WTC11 (cell line): ENCODE data around the gene TEX55. TPM values are rescaled to one million over a fixed set of nuclear protein-coding genes. Genes with fewer than 3 reads are reported as not detected.

Experiments used
- ATAC-seq: fragments of 200-7000 bp; cut with Tn5 transposase; 2 replicates; pipeline ENCODE4 v1.10.0; 2021; ENCODE audit warnings: mild to moderate bottlenecking, moderate library complexity
- CTCF ChIA-PET: fragments of 300-600 bp; sonication (Branson Sonifier 250); formaldehyde crosslinking; loops from one replicate; lab custom pipeline; 2021; ENCODE audit warnings: antibody characterized with exemption; lab: Charles Lee
- POLR2A ChIA-PET: fragments of 350-600 bp; sonication (Branson Sonifier 250); formaldehyde crosslinking; loops from one replicate; lab custom pipeline; 2021; ENCODE audit warnings: antibody characterized with exemption; lab: Charles Lee
- DNase-seq: peaks from one replicate; pipeline ENCODE4 v3.0.0; 2021; ENCODE audit warnings: low spot score
- H3K27ac Mint-ChIP-seq: 2 replicates; pipeline ENCODE4 v1.8.0; 2021; ENCODE audit warnings: mixed read lengths
- H3K27me3 Mint-ChIP-seq: 2 replicates; pipeline ENCODE4 v1.8.0; 2021; ENCODE audit warnings: low read depth, mild to moderate bottlenecking, moderate library complexity, mixed read lengths
- H3K36me3 Mint-ChIP-seq: 2 replicates; pipeline ENCODE4 v1.8.0; 2021; ENCODE audit warnings: mixed read lengths
- H3K4me1 Mint-ChIP-seq: 2 replicates; pipeline ENCODE4 v1.8.0; 2022; ENCODE audit warnings: mixed read lengths
- H3K4me3 Mint-ChIP-seq: 2 replicates; pipeline ENCODE4 v1.8.0; 2021; ENCODE audit warnings: mild to moderate bottlenecking, moderate library complexity, mixed read lengths
- H3K9me3 Mint-ChIP-seq: 2 replicates; pipeline ENCODE4 v1.8.0; 2021; ENCODE audit warnings: mixed read lengths
- CBFB ChIP-seq: sonication (generic); formaldehyde crosslinking; IDR thresholded peaks from 2 replicates; pipeline ENCODE4 v1.8.1; 2022; ENCODE audit warnings: mild to moderate bottlenecking, low read depth, missing genetic modification reagents
- CREM ChIP-seq: sonication (generic); formaldehyde crosslinking; IDR thresholded peaks from 2 replicates; pipeline ENCODE4 v1.8.1; 2022; ENCODE audit warnings: mild to moderate bottlenecking, missing genetic modification reagents, moderate library complexity
- FOXJ3 ChIP-seq: sonication (generic); formaldehyde crosslinking; IDR thresholded peaks from 2 replicates; pipeline ENCODE4 v1.9.0; 2021; ENCODE audit warnings: missing genetic modification reagents, mild to moderate bottlenecking, borderline replicate concordance
- JAZF1 ChIP-seq: fragments of 250-450 bp; sonication (Bioruptor Pico); IDR thresholded peaks from 2 replicates; pipeline ENCODE4 v1.9.0; 2021; ENCODE audit warnings: moderate library complexity, mild to moderate bottlenecking, inconsistent platforms
- NFYB ChIP-seq: sonication (generic); formaldehyde crosslinking; conservative IDR thresholded peaks from 2 replicates; pipeline ENCODE4 v1.8.0; 2022; ENCODE audit warnings: low read depth, missing genetic modification reagents
- NR3C1 ChIP-seq: sonication (generic); formaldehyde crosslinking; conservative IDR thresholded peaks from 2 replicates; pipeline ENCODE4 v1.8.1; 2023; ENCODE audit warnings: low read depth, mild to moderate bottlenecking, missing genetic modification reagents
- RELA ChIP-seq: sonication (generic); formaldehyde crosslinking; IDR thresholded peaks from 2 replicates; pipeline ENCODE4 v1.8.1; 2022; ENCODE audit warnings: missing genetic modification reagents, mild to moderate bottlenecking, borderline replicate concordance
- STAT6 ChIP-seq: sonication (generic); formaldehyde crosslinking; conservative IDR thresholded peaks from 2 replicates; pipeline ENCODE4 v1.8.1; 2023; ENCODE audit warnings: mild to moderate bottlenecking, low read depth, missing genetic modification reagents, moderate library complexity
- TCF7 ChIP-seq: sonication (generic); formaldehyde crosslinking; IDR thresholded peaks from 2 replicates; pipeline ENCODE4 v1.8.0; 2022; ENCODE audit warnings: mild to moderate bottlenecking, low read depth, missing genetic modification reagents, moderate library complexity
- TP53 ChIP-seq: sonication (generic); formaldehyde crosslinking; IDR thresholded peaks from 2 replicates; pipeline ENCODE4 v1.8.1; 2023; ENCODE audit warnings: mild to moderate bottlenecking, missing genetic modification reagents
- USF2 ChIP-seq: sonication (generic); formaldehyde crosslinking; IDR thresholded peaks from 2 replicates; pipeline ENCODE4 v1.8.1; 2023; ENCODE audit warnings: mild to moderate bottlenecking, missing genetic modification reagents, moderate library complexity
- ZBTB21 ChIP-seq: sonication (generic); formaldehyde crosslinking; IDR thresholded peaks from 2 replicates; pipeline ENCODE4 v1.8.1; 2023; ENCODE audit warnings: mild to moderate bottlenecking, missing genetic modification reagents, borderline replicate concordance
- ZMAT4 ChIP-seq: fragments of 250-450 bp; sonication (Bioruptor Pico); IDR thresholded peaks from 2 replicates; pipeline ENCODE4 v1.9.0; 2021; ENCODE audit warnings: mild to moderate bottlenecking
- ZNF232 ChIP-seq: sonication (generic); formaldehyde crosslinking; IDR thresholded peaks from 2 replicates; pipeline ENCODE4 v1.8.0; 2022; ENCODE audit warnings: mild to moderate bottlenecking, missing genetic modification reagents
- ZNF317 ChIP-seq: sonication (generic); formaldehyde crosslinking; IDR thresholded peaks from 2 replicates; pipeline ENCODE4 v1.8.1; 2023; ENCODE audit warnings: low read depth, mild to moderate bottlenecking, moderate library complexity, missing genetic modification reagents, borderline replicate concordance
- ZNF512 ChIP-seq: sonication (generic); formaldehyde crosslinking; IDR thresholded peaks from 2 replicates; pipeline ENCODE4 v1.8.1; 2022; ENCODE audit warnings: missing genetic modification reagents, borderline replicate concordance
- total RNA-seq: library from RNA; stranded (reverse); gene quantifications from 3 replicates; pipeline ENCODE4 v1.2.3, GENCODE V29; 2021
- TF ChIP-seq, protein P1 (sequence below): sonication (generic); formaldehyde crosslinking; IDR thresholded peaks from 2 replicates; pipeline ENCODE4 v1.8.1; 2023; ENCODE audit warnings: mild to moderate bottlenecking, missing genetic modification reagents
- TF ChIP-seq, protein P2 (sequence below): fragments of 250-450 bp; sonication (Bioruptor Pico); IDR thresholded peaks from 2 replicates; pipeline ENCODE4 v1.9.0; 2021; ENCODE audit warnings: mild to moderate bottlenecking
- TF ChIP-seq, protein P3 (sequence below): sonication (generic); formaldehyde crosslinking; IDR thresholded peaks from 2 replicates; pipeline ENCODE4 v1.8.1; 2022; ENCODE audit warnings: low read depth, missing genetic modification reagents, borderline replicate concordance

The TEX55 gene
- total RNA-seq, 1 experiment from 2014 or later = not detected

GRCh38 chr3:119140466-119140865 is 5.5 kb upstream of the TEX55 start (continued):
- TF ChIP-seq RELA (CRISPR knock-in tag) (no peak), USF2 (CRISPR knock-in tag) (no peak)
- TF ChIP-seq, protein P1, sequence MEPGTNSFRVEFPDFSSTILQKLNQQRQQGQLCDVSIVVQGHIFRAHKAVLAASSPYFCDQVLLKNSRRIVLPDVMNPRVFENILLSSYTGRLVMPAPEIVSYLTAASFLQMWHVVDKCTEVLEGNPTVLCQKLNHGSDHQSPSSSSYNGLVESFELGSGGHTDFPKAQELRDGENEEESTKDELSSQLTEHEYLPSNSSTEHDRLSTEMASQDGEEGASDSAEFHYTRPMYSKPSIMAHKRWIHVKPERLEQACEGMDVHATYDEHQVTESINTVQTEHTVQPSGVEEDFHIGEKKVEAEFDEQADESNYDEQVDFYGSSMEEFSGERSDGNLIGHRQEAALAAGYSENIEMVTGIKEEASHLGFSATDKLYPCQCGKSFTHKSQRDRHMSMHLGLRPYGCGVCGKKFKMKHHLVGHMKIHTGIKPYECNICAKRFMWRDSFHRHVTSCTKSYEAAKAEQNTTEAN (CRISPR knock-in tag) = no peak
- TF ChIP-seq, protein P2, sequence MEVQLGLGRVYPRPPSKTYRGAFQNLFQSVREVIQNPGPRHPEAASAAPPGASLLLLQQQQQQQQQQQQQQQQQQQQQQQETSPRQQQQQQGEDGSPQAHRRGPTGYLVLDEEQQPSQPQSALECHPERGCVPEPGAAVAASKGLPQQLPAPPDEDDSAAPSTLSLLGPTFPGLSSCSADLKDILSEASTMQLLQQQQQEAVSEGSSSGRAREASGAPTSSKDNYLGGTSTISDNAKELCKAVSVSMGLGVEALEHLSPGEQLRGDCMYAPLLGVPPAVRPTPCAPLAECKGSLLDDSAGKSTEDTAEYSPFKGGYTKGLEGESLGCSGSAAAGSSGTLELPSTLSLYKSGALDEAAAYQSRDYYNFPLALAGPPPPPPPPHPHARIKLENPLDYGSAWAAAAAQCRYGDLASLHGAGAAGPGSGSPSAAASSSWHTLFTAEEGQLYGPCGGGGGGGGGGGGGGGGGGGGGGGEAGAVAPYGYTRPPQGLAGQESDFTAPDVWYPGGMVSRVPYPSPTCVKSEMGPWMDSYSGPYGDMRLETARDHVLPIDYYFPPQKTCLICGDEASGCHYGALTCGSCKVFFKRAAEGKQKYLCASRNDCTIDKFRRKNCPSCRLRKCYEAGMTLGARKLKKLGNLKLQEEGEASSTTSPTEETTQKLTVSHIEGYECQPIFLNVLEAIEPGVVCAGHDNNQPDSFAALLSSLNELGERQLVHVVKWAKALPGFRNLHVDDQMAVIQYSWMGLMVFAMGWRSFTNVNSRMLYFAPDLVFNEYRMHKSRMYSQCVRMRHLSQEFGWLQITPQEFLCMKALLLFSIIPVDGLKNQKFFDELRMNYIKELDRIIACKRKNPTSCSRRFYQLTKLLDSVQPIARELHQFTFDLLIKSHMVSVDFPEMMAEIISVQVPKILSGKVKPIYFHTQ (CRISPR knock-in tag) = no peak

GRCh38 chr3:119145128-119145499 is 851 bp upstream of the TEX55 start:
- TF ChIP-seq ZNF512 (CRISPR knock-in tag) = no peak
- TF ChIP-seq CBFB = no peak
- no peak for TF ChIP-seq ZNF317
- TF ChIP-seq NR3C1 = no peak
- no peak for TF ChIP-seq ZBTB21
- peaks cover 2% of the 10 kb centered on the region; the same call in 1 of the 2 replicates for H3K27me3 Mint-ChIP-seq
- no peak for DNase-seq
- CTCF ChIA-PET = interaction anchor here (0.8 to 4.3 kb wide), 3 partner anchors 9 to 208 kb away, joined by 3 to 18 read pairs (median 3); partner anchors contain the start of gene B4GALT4
- POLR2A ChIA-PET = no interaction called here
- H3K27ac Mint-ChIP-seq = no peak overlapping the region
- ATAC-seq = no peak; the same call in 1 of the 2 replicates
- no peak overlapping the region for H3K4me3 Mint-ChIP-seq
- H3K4me1 Mint-ChIP-seq = no peaks in the 10 kb centered on the region
- H3K9me3 Mint-ChIP-seq = peaks cover 24% of the 10 kb centered on the region
- peaks cover 2% of the 10 kb centered on the region; the same call in 1 of the 2 replicates for H3K36me3 Mint-ChIP-seq

- CTCF ChIA-PET = interaction anchor here (0.5 to 4.3 kb wide), 3 partner anchors 94 to 410 kb away, joined by 3 to 18 read pairs (median 3); partner anchors contain the start of gene B4GALT4
- TF ChIP-seq FOXJ3 (CRISPR knock-in tag) (no peak), NFYB (CRISPR knock-in tag) (no peak), JAZF1 (CRISPR knock-in tag) (no peak), TP53 (no peak), ZMAT4 (CRISPR knock-in tag) (no peak), CREM (CRISPR knock-in tag) (no peak), ZNF232 (no peak), TCF7 (CRISPR knock-in tag) (no peak), STAT6 (no peak)
- TF ChIP-seq, protein P3, sequence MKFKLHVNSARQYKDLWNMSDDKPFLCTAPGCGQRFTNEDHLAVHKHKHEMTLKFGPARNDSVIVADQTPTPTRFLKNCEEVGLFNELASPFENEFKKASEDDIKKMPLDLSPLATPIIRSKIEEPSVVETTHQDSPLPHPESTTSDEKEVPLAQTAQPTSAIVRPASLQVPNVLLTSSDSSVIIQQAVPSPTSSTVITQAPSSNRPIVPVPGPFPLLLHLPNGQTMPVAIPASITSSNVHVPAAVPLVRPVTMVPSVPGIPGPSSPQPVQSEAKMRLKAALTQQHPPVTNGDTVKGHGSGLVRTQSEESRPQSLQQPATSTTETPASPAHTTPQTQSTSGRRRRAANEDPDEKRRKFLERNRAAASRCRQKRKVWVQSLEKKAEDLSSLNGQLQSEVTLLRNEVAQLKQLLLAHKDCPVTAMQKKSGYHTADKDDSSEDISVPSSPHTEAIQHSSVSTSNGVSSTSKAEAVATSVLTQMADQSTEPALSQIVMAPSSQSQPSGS (CRISPR knock-in tag) = no peak
These were observed 812 bp downstream of the TEX55 start for GRCh38 chr3:119146578-119147375.

More at GRCh38 chr3:119146578-119147375, 812 bp downstream of the TEX55 start:
- POLR2A ChIA-PET = no interaction called here
- Mint-ChIP-seq H3K9me3 (peaks cover 14% of the 10 kb centered on the region), H3K27ac (no peak overlapping the region), H3K4me3 (no peak overlapping the region), H3K36me3 (no peaks in the 10 kb centered on the region), H3K4me1 (no peaks in the 10 kb centered on the region), H3K27me3 (peaks cover 2% of the 10 kb centered on the region; the same call in 1 of the 2 replicates)
- DNase-seq (no peak), ATAC-seq (no peak)
